NCI-H1694 (cell line): ENCODE measurements around the gene ACVR2B.
"Not testable (repeated sequence)": the region's sequence is repeated elsewhere in the genome, so short reads cannot be mapped to it uniquely, and the experiment has no call there.

Experiments
- DNase-seq: peaks from one replicate; lab custom pipeline; 2025; lab: John Stamatoyannopoulos, UW

Gene ACVR2B

GRCh38 chr3:38453075-38453912 lies at the start of gene ACVR2B:
Gene ACVR2B (plus strand): TSS chr3:38453890. CDS start chr3:38454323, 433 bp downstream.
- DNase-seq, result peak; percentile 0

GRCh38 chr3:38404286-38404685 lies 49.4 kb upstream of the ACVR2B start:
- DNase-seq, result no peak

GRCh38 chr3:38411591-38411990 lies 42.1 kb upstream of the ACVR2B start:
- no peak for DNase-seq

- not testable (repeated sequence) for DNase-seq
These were observed 32.9 kb upstream of the ACVR2B start for GRCh38 chr3:38420758-38421157.

- DNase-seq, result no peak
These were observed 31.9 kb upstream of the ACVR2B start for GRCh38 chr3:38421679-38422336.

- DNase-seq, result not testable (repeated sequence)
These were observed 26.8 kb upstream of the ACVR2B start for GRCh38 chr3:38426798-38427426.

GRCh38 chr3:38432871-38433658 lies 20.6 kb upstream of the ACVR2B start:
- not testable (repeated sequence) for DNase-seq

- DNase-seq, result not testable (repeated sequence)
These were observed 20.0 kb upstream of the ACVR2B start for GRCh38 chr3:38433661-38434060.

GRCh38 chr3:38438436-38439069 lies 15.1 kb upstream of the ACVR2B start:
- DNase-seq, result not testable (repeated sequence)

- DNase-seq, result not testable (repeated sequence)
These were observed 10.5 kb upstream of the ACVR2B start for GRCh38 chr3:38443205-38443604.

GRCh38 chr3:38446085-38446686 lies 7.5 kb upstream of the ACVR2B start:
- DNase-seq, result no peak

- DNase-seq, result no peak
These were observed 6.9 kb upstream of the ACVR2B start for GRCh38 chr3:38446812-38447211.

- DNase-seq, result no peak
These were observed 2.8 kb upstream of the ACVR2B start for GRCh38 chr3:38450853-38451252.

- no peak for DNase-seq
These were observed 155 bp downstream of the ACVR2B start for GRCh38 chr3:38453913-38454177.

GRCh38 chr3:38454178-38454883 lies 641 bp downstream of the ACVR2B start:
- no peak for DNase-seq

- DNase-seq, result peak; percentile 56
These were observed 1.4 kb downstream of the ACVR2B start for GRCh38 chr3:38454884-38455638.

GRCh38 chr3:38455639-38456430 lies 2.1 kb downstream of the ACVR2B start:
- no peak for DNase-seq

- no peak for DNase-seq
These were observed 3.7 kb downstream of the ACVR2B start for GRCh38 chr3:38457111-38458003.
